Ovary (tissue), 9 donors: ENCODE results near the gene FGF3. TPM values are rescaled to one million over a fixed set of nuclear protein-coding genes. Genes with fewer than 3 reads are reported as not detected.

ENCODE experiments used
- DNase-seq, 5 donors: peaks; one replicate each; pipeline ENCODE4 v3.0.0-alpha.2; 2019 to 2020
- H3K27ac ChIP-seq, 2 donors: fragments of 200-600 bp; one replicate each; pipeline versions ENCODE4 v1.5.1 to v1.8.0; 2019 to 2022
- H3K27me3 ChIP-seq: fragments of 200-600 bp; one replicate; pipeline ENCODE4 v1.8.0; 2022
- H3K36me3 ChIP-seq: fragments of 200-600 bp; sonication (generic); one replicate; pipeline ENCODE4 v1.5.1; 2019
- H3K4me1 ChIP-seq: one replicate; pipeline ENCODE4 v1.8.1; 2013; ENCODE audit warnings: mild to moderate bottlenecking, moderate library complexity; ENCODE audit not compliant: insufficient read depth
- H3K4me3 ChIP-seq: fragments of 200-600 bp; sonication (generic); one replicate; pipeline ENCODE4 v1.5.1; 2017
- H3K9me3 ChIP-seq, 2 donors: fragments of 200-600 bp in 1 of 2; sonication (generic) in 1 of 2; one replicate each; pipeline versions ENCODE4 v1.5.1 to v1.8.1; 2013 to 2019; ENCODE audit warnings: mild to moderate bottlenecking in 1 of 2, moderate library complexity in 1 of 2
- EP300 ChIP-seq: sonication (generic); formaldehyde crosslinking; IDR thresholded peaks from one replicate; pipeline ENCODE4 v1.6.1; 2017; ENCODE audit warnings: antibody characterized with exemption
- POLR2A ChIP-seq: fragments of 450-650 bp; IDR thresholded peaks from one replicate; pipeline ENCODE4 v1.6.1; 2017; ENCODE audit warnings: antibody characterized with exemption, mild to moderate bottlenecking, moderate library complexity
- WGBS, 3 donors: extraction: QIAGEN DNeasy Blood & Tissue Kit in 1 of 3; methylation state at CpG; one replicate each; pipeline versions ENCODE4 v1.1.5 to v1.1.7; 2013 to 2017; 5-methylcytosine and 5-hydroxymethylcytosine counted together
- intact Hi-C, 4 donors: fragments of 100-400 bp; cut with DNase I; formaldehyde crosslinking; loops; one replicate each; pipeline versions ENCODE4 v1.11.0 to v1.15.1; 2022 to 2023
- polyA plus RNA-seq, 2 donors: library from polyadenylated mRNA; stranded (reverse); fragments of 200-250 nt in 1 of 2; fragments of 350-450 nt in 1 of 2; fragmentation: Illumina TruSeq in 1 of 2; extraction: RNeasy Lipid Tissue Mini Kit (QIAGEN cat#74804) in 1 of 2; gene quantifications; one replicate each; pipeline ENCODE4 v1.2.3, GENCODE V29; 2013 to 2014
- total RNA-seq, 7 donors: library from RNA; depleted of rRNA in 2 of 7; stranded (reverse); fragments of >200 nt in 2 of 7; fragmentation: NEBNext Ultra II Directional in 3 of 7; extraction: Animal tissue kit (Norgen Biotek cat#: 25700) in 3 of 7; gene quantifications; one replicate each; pipeline versions ENCODE4 v1.1.0 to v1.2.4, GENCODE V29; 2016 to 2023
- TF ChIP-seq, protein P1 (sequence below), 3 donors: fragments of 450-650 bp in 2 of 3; fragments of 200-600 bp in 1 of 3; IDR thresholded peaks; one replicate each; pipeline versions ENCODE4 v1.5.1 to v1.8.0; 2016 to 2022; ENCODE audit warnings: antibody characterized with exemption in 3 of 3, mild to moderate bottlenecking in 1 of 3
- donor health status: DM: no; HTN: no; CAD: no; lungs with moderate emphysema.
- donor health status: DM: no; HTN: no; CAD: no.
- donor health status: Bipolar disorder and iron deficiency.
- donor health status: DM: yes; HTN: yes; CAD: no.
- donor health status: DM: no; HTN: no; CAD: no.
- donor health status: DM: yes; HTN: yes; CAD: no.

FGF3 gene
- total and polyA plus RNA-seq, 9 donors: not detected

DNA sequence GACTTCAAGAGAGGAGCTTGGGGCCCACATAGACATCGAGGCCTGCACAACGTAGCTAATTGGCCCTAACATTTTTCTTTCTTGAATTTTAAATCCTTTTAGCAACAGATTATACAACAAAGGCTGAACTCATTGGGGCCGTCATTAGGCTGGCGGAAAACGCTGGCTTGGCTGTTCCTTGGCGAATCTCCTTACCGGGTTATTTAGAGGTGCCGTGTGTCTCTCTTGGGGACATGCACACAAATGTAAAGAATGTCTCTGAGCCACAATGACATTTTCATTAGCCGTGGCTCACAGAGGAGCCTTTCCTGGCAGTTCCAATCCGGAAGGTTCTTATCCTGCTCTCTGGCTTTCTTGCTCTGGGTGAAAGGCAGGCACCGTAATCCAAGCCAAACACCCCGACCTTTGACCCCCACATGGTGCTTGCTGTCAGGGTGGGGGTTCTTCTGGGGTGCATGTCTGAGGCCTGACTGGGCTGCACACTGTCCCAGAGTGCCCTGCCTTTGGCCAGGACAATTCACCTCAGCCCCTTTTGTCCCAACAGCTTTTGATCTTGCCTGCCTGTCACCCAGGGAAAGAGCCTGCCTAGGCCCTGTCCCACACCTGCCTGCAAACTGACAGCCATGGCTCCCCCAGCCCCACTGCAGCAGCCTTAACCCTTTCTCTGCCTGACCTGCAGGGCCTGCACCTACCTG lies 9.2 kb upstream of the FGF3 start:
- H3K27me3 ChIP-seq: no peaks in the 10 kb centered on the region
- 64 to 70% (median 69%) methylated on average over 12 of the region's 12 CpGs for WGBS, 3 donors

DNA sequence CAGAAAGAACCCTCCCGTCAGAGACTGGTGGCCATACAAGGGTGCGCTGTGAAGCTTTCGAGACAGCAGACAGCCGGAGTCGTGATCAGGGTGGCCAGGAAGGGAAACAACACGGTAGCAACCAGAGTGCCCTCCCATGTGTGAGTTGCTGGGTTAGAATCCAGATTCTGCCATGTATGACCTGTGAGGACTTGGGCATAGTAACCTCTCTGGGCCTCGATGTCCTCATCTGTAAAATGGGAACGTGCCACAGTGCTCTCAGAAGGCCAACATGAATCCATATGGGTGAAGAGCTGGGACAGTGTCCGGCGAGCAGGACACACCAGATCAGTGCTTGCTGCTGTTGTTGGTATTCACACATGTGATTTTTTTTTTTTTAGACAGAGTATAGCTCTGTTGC lies 7.6 kb upstream of the FGF3 start:
- no peaks in the 10 kb centered on the region for H3K4me1 ChIP-seq
- no peaks in the 10 kb centered on the region for H3K27me3 ChIP-seq
- intact Hi-C loops: no loop called here
- H3K36me3 ChIP-seq: no peaks in the 10 kb centered on the region
- no peak overlapping the region for H3K27ac ChIP-seq
- no peak for DNase-seq
- TF ChIP-seq, protein P1, sequence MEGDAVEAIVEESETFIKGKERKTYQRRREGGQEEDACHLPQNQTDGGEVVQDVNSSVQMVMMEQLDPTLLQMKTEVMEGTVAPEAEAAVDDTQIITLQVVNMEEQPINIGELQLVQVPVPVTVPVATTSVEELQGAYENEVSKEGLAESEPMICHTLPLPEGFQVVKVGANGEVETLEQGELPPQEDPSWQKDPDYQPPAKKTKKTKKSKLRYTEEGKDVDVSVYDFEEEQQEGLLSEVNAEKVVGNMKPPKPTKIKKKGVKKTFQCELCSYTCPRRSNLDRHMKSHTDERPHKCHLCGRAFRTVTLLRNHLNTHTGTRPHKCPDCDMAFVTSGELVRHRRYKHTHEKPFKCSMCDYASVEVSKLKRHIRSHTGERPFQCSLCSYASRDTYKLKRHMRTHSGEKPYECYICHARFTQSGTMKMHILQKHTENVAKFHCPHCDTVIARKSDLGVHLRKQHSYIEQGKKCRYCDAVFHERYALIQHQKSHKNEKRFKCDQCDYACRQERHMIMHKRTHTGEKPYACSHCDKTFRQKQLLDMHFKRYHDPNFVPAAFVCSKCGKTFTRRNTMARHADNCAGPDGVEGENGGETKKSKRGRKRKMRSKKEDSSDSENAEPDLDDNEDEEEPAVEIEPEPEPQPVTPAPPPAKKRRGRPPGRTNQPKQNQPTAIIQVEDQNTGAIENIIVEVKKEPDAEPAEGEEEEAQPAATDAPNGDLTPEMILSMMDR (IDR thresholded peaks at IDR 0.05): no peak
- TF ChIP-seq EP300 (no peak), POLR2A (no peak)
- WGBS, 3 donors: 84 to 94% (median 89%) methylated on average over 9 to 10 of the region's 10 CpGs
- H3K9me3 ChIP-seq: no peaks in the 10 kb centered on the region
- no peak overlapping the region for H3K4me3 ChIP-seq

More for the DNA sequence above, 9.2 kb upstream of the FGF3 start:
- TF ChIP-seq POLR2A: no peak
- TF ChIP-seq, protein P1 (IDR thresholded peaks at IDR 0.05): no peak
- TF ChIP-seq EP300: no peak
- Histone ChIP-seq H3K9me3 (no peaks in the 10 kb centered on the region), H3K27ac (no peak overlapping the region), H3K36me3 (no peaks in the 10 kb centered on the region), H3K4me1 (no peaks in the 10 kb centered on the region), H3K4me3 (no peak overlapping the region)
- intact Hi-C loops: no loop called here
- DNase-seq: no peak

DNA sequence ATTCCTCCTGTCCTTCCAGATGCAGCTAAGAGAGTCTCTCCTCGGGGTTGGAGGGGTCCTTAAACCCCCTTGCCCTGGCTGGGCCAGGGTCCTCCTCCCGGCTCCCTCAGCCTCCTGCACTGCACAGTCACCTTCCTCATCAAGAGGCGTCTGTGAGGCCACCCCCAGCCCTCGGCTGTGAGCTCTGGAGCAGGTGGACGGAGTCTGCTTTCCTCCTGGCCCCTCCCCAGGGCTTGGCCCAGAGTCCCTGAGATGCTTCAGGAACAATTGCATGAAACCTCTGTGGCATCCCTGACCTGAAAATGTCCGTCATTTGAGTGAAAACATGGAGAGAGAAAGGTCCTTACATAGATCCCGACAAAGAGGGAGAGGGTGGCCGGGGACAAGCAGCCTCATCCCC lies 6.7 kb upstream of the FGF3 start:
- Histone ChIP-seq H3K36me3 (no peaks in the 10 kb centered on the region), H3K4me1 (no peaks in the 10 kb centered on the region), H3K27me3 (no peaks in the 10 kb centered on the region), H3K27ac (no peak overlapping the region), H3K9me3 (no peaks in the 10 kb centered on the region), H3K4me3 (no peak overlapping the region)
- WGBS, 3 donors: 40 to 48% (median 47%) methylated on average over 8 of the region's 8 CpGs
- intact Hi-C loops: no loop called here
- no peak for DNase-seq
- TF ChIP-seq POLR2A (no peak), EP300 (no peak)
- TF ChIP-seq, protein P1 (IDR thresholded peaks at IDR 0.05): no peak

DNA sequence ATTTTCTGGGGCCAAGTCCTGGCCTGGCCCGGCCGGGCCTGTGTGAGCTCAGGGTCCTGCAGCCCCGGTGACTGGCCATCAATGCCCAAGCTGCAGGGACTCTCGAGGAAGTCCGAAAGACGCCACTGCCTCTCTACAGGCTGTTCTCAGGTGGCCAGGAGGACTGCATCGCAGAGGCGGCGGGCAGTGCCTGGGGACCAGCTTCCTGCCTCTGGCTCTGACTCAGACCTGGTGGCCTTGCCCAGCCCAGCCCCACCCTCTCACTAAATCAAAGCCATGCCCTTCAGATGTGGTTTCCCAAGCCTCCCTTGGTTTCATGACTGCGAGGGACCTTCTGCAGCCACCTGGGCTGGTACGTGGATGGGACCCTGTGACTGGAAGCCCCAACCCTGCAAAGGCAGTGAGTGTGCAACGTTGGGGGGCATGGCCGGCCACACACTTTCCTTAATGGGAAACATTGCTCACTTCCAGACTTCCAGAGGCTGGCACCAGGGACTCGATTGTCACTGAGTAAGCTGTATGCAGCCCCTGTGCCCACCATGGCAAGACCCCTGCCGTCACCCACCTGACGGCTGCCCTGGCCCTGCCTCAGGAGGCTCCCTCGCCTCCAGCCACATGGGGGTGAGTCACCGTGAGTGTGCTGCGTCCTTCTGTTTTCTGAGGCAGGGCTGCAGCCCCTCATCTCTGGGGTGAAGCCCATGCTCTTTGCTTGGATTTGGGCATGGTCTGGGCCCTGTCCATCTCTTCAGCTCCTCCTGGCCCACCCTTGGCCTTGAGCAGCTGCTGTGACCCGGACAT lies 6.0 kb upstream of the FGF3 start:
- H3K27me3 ChIP-seq: no peaks in the 10 kb centered on the region
- no peak overlapping the region for H3K4me3 ChIP-seq
- TF ChIP-seq POLR2A (no peak), EP300 (no peak)
- TF ChIP-seq, protein P1 (IDR thresholded peaks at IDR 0.05): no peak
- intact Hi-C loops: no loop called here
- no peaks in the 10 kb centered on the region for H3K4me1 ChIP-seq
- H3K27ac ChIP-seq: no peak overlapping the region
- no peaks in the 10 kb centered on the region for H3K36me3 ChIP-seq
- no peaks in the 10 kb centered on the region for H3K9me3 ChIP-seq
- WGBS, 3 donors: 70 to 82% (median 76%) methylated on average over 17 to 20 of the region's 20 CpGs
- no peak for DNase-seq
